Fibroblast of lung (primary cell): ENCODE results near the gene ZNF654. TPM values are rescaled to one million over a fixed set of nuclear protein-coding genes. Genes with fewer than 3 reads are reported as not detected.

Source experiments
- DNase-seq, 2 donors: peaks; one replicate each; pipeline versions ENCODE4 v3.0.0 to v3.0.0-alpha.2; 2010; ENCODE audit warnings: low read depth in 2 of 2
- H2AFZ ChIP-seq: 2 replicates; pipeline ENCODE4 v1.5.1; 2012; ENCODE audit warnings: low read length, control low read depth, inconsistent platforms
- H3K27ac ChIP-seq: 2 replicates; pipeline ENCODE4 v1.5.1; 2011; ENCODE audit warnings: low read length, control low read depth; ENCODE audit not compliant: insufficient read depth
- H3K27me3 ChIP-seq: 2 replicates; pipeline ENCODE4 v1.5.1; 2011; ENCODE audit warnings: mild to moderate bottlenecking, low read length; ENCODE audit not compliant: control insufficient read depth, insufficient read depth
- H3K36me3 ChIP-seq: 2 replicates; pipeline ENCODE4 v1.5.1; 2011; ENCODE audit warnings: low read length; ENCODE audit not compliant: control insufficient read depth, insufficient read depth
- H3K4me1 ChIP-seq: 2 replicates; pipeline ENCODE4 v1.5.1; 2011; ENCODE audit warnings: low read length; ENCODE audit not compliant: control insufficient read depth, insufficient read depth; ENCODE audit errors: extremely low read depth
- H3K4me2 ChIP-seq: 2 replicates; pipeline ENCODE4 v1.5.1; 2011; ENCODE audit warnings: low read length, control low read depth; ENCODE audit not compliant: insufficient read depth; ENCODE audit errors: extremely low read depth
- H3K4me3 ChIP-seq, 4 experiments: fragments of 200-600 bp in 1 of 4; sonication (generic) in 1 of 4; replicated peaks in 1 of 4; 2 replicates each; pipeline ENCODE4 v1.5.1; 2011 to 2016; ENCODE audit warnings: low read length in 4 of 4, low read depth in 3 of 4, mild to moderate bottlenecking in 3 of 4, control low read depth in 2 of 4, inconsistent platforms in 1 of 4, mixed read lengths in 1 of 4; ENCODE audit not compliant: insufficient read depth in 1 of 4; ENCODE audit errors: control extremely low read depth in 1 of 4
- H3K79me2 ChIP-seq: 2 replicates; pipeline ENCODE4 v1.5.1; 2012; ENCODE audit warnings: mild to moderate bottlenecking, low read length, inconsistent platforms; ENCODE audit not compliant: control insufficient read depth, insufficient read depth
- H3K9ac ChIP-seq: 2 replicates; pipeline ENCODE4 v1.5.1; 2011; ENCODE audit warnings: mild to moderate bottlenecking, low read length, control low read depth; ENCODE audit not compliant: insufficient read depth
- H3K9me3 ChIP-seq: 2 replicates; pipeline ENCODE4 v1.5.1; 2012; ENCODE audit warnings: low read depth, low read length; ENCODE audit not compliant: control insufficient read depth, insufficient read depth
- H4K20me1 ChIP-seq: 2 replicates; pipeline ENCODE4 v1.5.1; 2011; ENCODE audit warnings: low read length; ENCODE audit not compliant: control insufficient read depth, insufficient read depth; ENCODE audit errors: extremely low read depth
- CTCF ChIP-seq, 2 donors: IDR thresholded peaks in 1 of 2; conservative IDR thresholded peaks in 1 of 2; 1 replicate in 1 of 2; 2 replicates in 1 of 2; pipeline ENCODE4 v1.5.1; 2011 to 2012; ENCODE audit warnings: low read length in 2 of 2, control low read depth in 1 of 2, inconsistent platforms in 1 of 2, low read depth in 1 of 2, mild to moderate bottlenecking in 1 of 2
- EZH2 ChIP-seq: IDR thresholded peaks from 2 replicates; pipeline ENCODE4 v1.5.1; 2012; ENCODE audit warnings: low read length, control low read depth, mild to moderate bottlenecking; ENCODE audit errors: missing control alignments
- polyA plus RNA-seq, 2 donors: library from polyadenylated mRNA; depleted of rRNA in 1 of 2; stranded (reverse) in 1 of 2; unstranded in 1 of 2; fragments of >200 nt; gene quantifications; 2 replicates each; pipeline ENCODE4 v1.2.1, GENCODE V29; 2011 to 2012; ENCODE audit warnings: missing spikeins in 1 of 2
- total RNA-seq: library from RNA; depleted of rRNA; stranded (reverse); fragments of >200 nt; gene quantifications from 2 replicates; pipeline ENCODE4 v1.2.1, GENCODE V29; 2014

The ZNF654 gene
- total and polyA plus RNA-seq, 2 donors (not counting 1 experiment from before 2014, with no cell fraction given) = 6.5 to 16.3 TPM

- H3K27me3 ChIP-seq = no peaks in the 10 kb centered on the region
- H3K9me3 ChIP-seq = no peaks in the 10 kb centered on the region
- H3K36me3 ChIP-seq = no peaks in the 10 kb centered on the region
- no peak for TF ChIP-seq EZH2
- no peaks in the 10 kb centered on the region for H3K4me1 ChIP-seq
- no peak overlapping the region for H2AFZ ChIP-seq
- no peaks in the 10 kb centered on the region for H3K79me2 ChIP-seq
- H3K4me3 ChIP-seq = no peak overlapping the region
- DNase-seq = no peak
- no peak overlapping the region for H3K27ac ChIP-seq
- no peaks in the 10 kb centered on the region for H4K20me1 ChIP-seq
- H3K9ac ChIP-seq = no peak overlapping the region
- no peak overlapping the region for H3K4me2 ChIP-seq
Measured at GRCh38 chr3:88189361-88189810, 130.3 kb downstream of the ZNF654 start.

DNA sequence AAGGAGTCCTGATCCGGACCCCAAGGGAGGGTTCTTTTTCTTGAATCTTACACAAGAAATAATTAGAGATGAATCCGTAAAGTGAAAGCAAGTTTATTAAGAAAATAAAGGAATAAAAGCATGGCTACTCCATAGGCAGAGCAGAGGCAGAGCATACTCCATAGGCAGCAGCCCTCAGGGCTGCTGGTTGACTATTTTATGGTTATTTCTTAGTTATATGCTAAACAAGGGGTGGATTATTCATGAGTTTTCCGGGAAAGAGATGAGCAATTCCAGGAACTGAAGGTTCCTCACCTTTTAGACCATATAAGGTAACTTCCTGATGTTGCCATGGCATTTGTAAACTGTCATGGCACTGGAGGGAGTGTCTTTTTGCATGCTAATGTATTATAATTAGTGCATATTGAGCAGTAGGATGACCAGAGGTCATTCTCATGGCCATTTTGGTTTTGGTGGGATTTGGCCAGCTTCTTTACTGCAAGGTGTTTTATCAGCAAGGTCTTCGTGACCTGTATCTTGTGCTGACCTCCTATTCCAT, 132.9 kb downstream of the ZNF654 start:
- Histone ChIP-seq H4K20me1 (no peaks in the 10 kb centered on the region), H3K27ac (no peak overlapping the region), H3K9ac (no peak overlapping the region), H3K79me2 (no peaks in the 10 kb centered on the region), H3K27me3 (no peaks in the 10 kb centered on the region), H3K4me2 (no peak overlapping the region), H3K36me3 (no peaks in the 10 kb centered on the region), H3K4me3 (no peak overlapping the region), H3K9me3 (no peaks in the 10 kb centered on the region), H3K4me1 (no peaks in the 10 kb centered on the region), H2AFZ (no peak overlapping the region)
- TF ChIP-seq CTCF (conservative IDR thresholded peaks at IDR 0.05 in 1 of 2, IDR thresholded peaks at IDR 0.05 in 1 of 2; ENCODE audit: low read depth in 1 of 2, low read length in 2 of 2) (no peak), EZH2 (no peak)
- DNase-seq = no peak

GRCh38 chr3:88192631-88193030, 133.6 kb downstream of the ZNF654 start:
- H3K27me3 ChIP-seq = no peaks in the 10 kb centered on the region
- no peaks in the 10 kb centered on the region for H3K36me3 ChIP-seq
- H4K20me1 ChIP-seq = no peaks in the 10 kb centered on the region
- H2AFZ ChIP-seq = no peak overlapping the region
- H3K9ac ChIP-seq = no peak overlapping the region
- no peak overlapping the region for H3K4me3 ChIP-seq
- H3K79me2 ChIP-seq = no peaks in the 10 kb centered on the region
- TF ChIP-seq EZH2 = no peak
- H3K27ac ChIP-seq = no peak overlapping the region
- no peak for DNase-seq
- no peaks in the 10 kb centered on the region for H3K9me3 ChIP-seq
- no peaks in the 10 kb centered on the region for H3K4me1 ChIP-seq
- no peak overlapping the region for H3K4me2 ChIP-seq

Other genes starting within 250 kb of the ZNF654 start
- 56.5 and 71.0 TPM in 2 replicates for gene CGGBP1, start 250 bp upstream of the ZNF654 start, total RNA-seq
- 61.1 and 70.8 TPM in 2 replicates for gene CGGBP1, start 250 bp upstream of the ZNF654 start, polyA plus RNA-seq
- gene C3orf38, start 90.7 kb downstream of the ZNF654 start, total RNA-seq = 26.4 and 27.2 TPM in 2 replicates
- 20.5 and 24.5 TPM in 2 replicates for gene C3orf38, start 90.7 kb downstream of the ZNF654 start, polyA plus RNA-seq